Liver (tissue), 3 donors: ENCODE measurements around the gene SIL1.

ENCODE experiments used
- CTCF ChIP-seq: fragments of 150-350 bp; IDR thresholded peaks from 2 replicates; pipeline ENCODE4 v1.5.1; 2017; ENCODE audit warnings: improper control_type of control experiment, low read depth, low read length; ENCODE audit not compliant: missing input control
- MAX ChIP-seq: IDR thresholded peaks from 2 replicates; pipeline ENCODE4 v1.6.1; 2016; ENCODE audit warnings: antibody characterized with exemption
- RAD21 ChIP-seq, 2 donors: IDR thresholded peaks; 2 replicates each; pipeline ENCODE4 v1.6.1; 2016; ENCODE audit warnings: antibody characterized with exemption in 2 of 2, mild to moderate bottlenecking in 2 of 2
- donor health status: healthy.
- donor health status: healthy.

GRCh38 chr5:139126711-139127111, 71.5 kb downstream of the SIL1 start:
- no peak for TF ChIP-seq MAX
- no peak for TF ChIP-seq CTCF
- no peak for TF ChIP-seq RAD21 (IDR thresholded peaks at IDR 0.05)
